Measurements from ENCODE around the gene LHPP.

LHPP gene

GRCh38 chr10:124538706-124539105 lies 77.1 kb downstream of the LHPP start:
- Histone ChIP-seq H3K4me1 (ENCODE audit: control insufficient read depth in 5 of 5, insufficient read depth in 5 of 5, low read length in 5 of 5) (peaks cover 2 to 32% (median 22%) of the 10 kb centered on the region in 5 donors), H3K27ac (ENCODE audit: low read depth, low read length) (no peak overlapping the region), H3K36me3 (ENCODE audit: control insufficient read depth in 5 of 5, insufficient read depth in 5 of 5, low read length in 5 of 5) (no peaks in the 10 kb centered on the region)

GRCh38 chr10:124539935-124540641 lies 78.5 kb downstream of the LHPP start:
- Histone ChIP-seq H3K4me1 (ENCODE audit: control insufficient read depth in 5 of 5, insufficient read depth in 5 of 5, low read length in 5 of 5) (peaks cover 0 to 31% (median 18%) of the 10 kb centered on the region in 5 donors), H3K9ac (ENCODE audit: low read length in 5 of 5) (no peak overlapping the region), H3K36me3 (ENCODE audit: control insufficient read depth in 5 of 5, insufficient read depth in 5 of 5, low read length in 5 of 5) (no peaks in the 10 kb centered on the region), H3K4me3 (ENCODE audit: low read depth in 1 of 5, low read length in 5 of 5) (no peak overlapping the region), H3K27me3 (ENCODE audit: control insufficient read depth in 5 of 5, insufficient read depth in 4 of 5, low read length in 5 of 5) (no peaks in the 10 kb centered on the region), H3K9me3 (ENCODE audit: control insufficient read depth in 5 of 5, low read length in 5 of 5) (no peaks in the 10 kb centered on the region), H3K27ac (ENCODE audit: low read depth, low read length) (no peak overlapping the region)

More at GRCh38 chr10:124538706-124539105, 77.1 kb downstream of the LHPP start:
- no peaks in the 10 kb centered on the region for H3K27me3 ChIP-seq (ENCODE audit: control insufficient read depth in 5 of 5, insufficient read depth in 4 of 5, low read length in 5 of 5)
- no peak overlapping the region for H3K4me3 ChIP-seq (ENCODE audit: low read depth in 1 of 5, low read length in 5 of 5)
- no peaks in the 10 kb centered on the region for H3K9me3 ChIP-seq (ENCODE audit: control insufficient read depth in 5 of 5, low read length in 5 of 5)
- no peak overlapping the region for H3K9ac ChIP-seq (ENCODE audit: low read length in 5 of 5)

- Histone ChIP-seq H3K27me3 (ENCODE audit: control insufficient read depth in 5 of 5, insufficient read depth in 4 of 5, low read length in 5 of 5) (no peaks in the 10 kb centered on the region), H3K4me3 (ENCODE audit: low read depth in 1 of 5, low read length in 5 of 5) (no peak overlapping the region), H3K36me3 (ENCODE audit: control insufficient read depth in 5 of 5, insufficient read depth in 5 of 5, low read length in 5 of 5) (no peaks in the 10 kb centered on the region), H3K9me3 (ENCODE audit: control insufficient read depth in 5 of 5, low read length in 5 of 5) (no peaks in the 10 kb centered on the region), H3K9ac (ENCODE audit: low read length in 5 of 5) (no peak overlapping the region), H3K27ac (ENCODE audit: low read depth, low read length) (no peak overlapping the region), H3K4me1 (ENCODE audit: control insufficient read depth in 5 of 5, insufficient read depth in 5 of 5, low read length in 5 of 5) (peaks cover 0 to 31% (median 16%) of the 10 kb centered on the region in 5 donors)
These were observed 79.7 kb downstream of the LHPP start for GRCh38 chr10:124541076-124541903.

- Histone ChIP-seq H3K9ac (ENCODE audit: low read length in 5 of 5) (no peak overlapping the region), H3K9me3 (ENCODE audit: control insufficient read depth in 5 of 5, low read length in 5 of 5) (no peaks in the 10 kb centered on the region), H3K27me3 (ENCODE audit: control insufficient read depth in 5 of 5, insufficient read depth in 4 of 5, low read length in 5 of 5) (no peaks in the 10 kb centered on the region), H3K4me1 (ENCODE audit: control insufficient read depth in 5 of 5, insufficient read depth in 5 of 5, low read length in 5 of 5) (peaks cover 0 to 29% (median 14%) of the 10 kb centered on the region in 5 donors), H3K36me3 (ENCODE audit: control insufficient read depth in 5 of 5, insufficient read depth in 5 of 5, low read length in 5 of 5) (no peaks in the 10 kb centered on the region), H3K27ac (ENCODE audit: low read depth, low read length) (no peak overlapping the region), H3K4me3 (ENCODE audit: low read depth in 1 of 5, low read length in 5 of 5) (no peak overlapping the region)
These were observed 80.7 kb downstream of the LHPP start for GRCh38 chr10:124542336-124542735.

- Histone ChIP-seq H3K27me3 (ENCODE audit: control insufficient read depth in 5 of 5, insufficient read depth in 4 of 5, low read length in 5 of 5) (no peaks in the 10 kb centered on the region), H3K4me3 (ENCODE audit: low read depth in 1 of 5, low read length in 5 of 5) (no peak overlapping the region), H3K4me1 (ENCODE audit: control insufficient read depth in 5 of 5, insufficient read depth in 5 of 5, low read length in 5 of 5) (peaks cover 0 to 37% (median 18%) of the 10 kb centered on the region in 5 donors), H3K27ac (ENCODE audit: low read depth, low read length) (no peak overlapping the region), H3K9me3 (ENCODE audit: control insufficient read depth in 5 of 5, low read length in 5 of 5) (no peaks in the 10 kb centered on the region), H3K36me3 (ENCODE audit: control insufficient read depth in 5 of 5, insufficient read depth in 5 of 5, low read length in 5 of 5) (no peaks in the 10 kb centered on the region), H3K9ac (ENCODE audit: low read length in 5 of 5) (no peak overlapping the region)
These were observed 81.5 kb downstream of the LHPP start for GRCh38 chr10:124543146-124543545.

GRCh38 chr10:124543971-124544370 lies 82.3 kb downstream of the LHPP start:
- no peak overlapping the region for H3K4me3 ChIP-seq (ENCODE audit: low read depth in 1 of 5, low read length in 5 of 5)
- no peak overlapping the region for H3K27ac ChIP-seq (ENCODE audit: low read depth, low read length)
- H3K27me3 ChIP-seq (ENCODE audit: control insufficient read depth in 5 of 5, insufficient read depth in 4 of 5, low read length in 5 of 5), result no peaks in the 10 kb centered on the region
- H3K9me3 ChIP-seq (ENCODE audit: control insufficient read depth in 5 of 5, low read length in 5 of 5), result no peaks in the 10 kb centered on the region
- peaks cover 0 to 38% (median 13%) of the 10 kb centered on the region in 5 donors for H3K4me1 ChIP-seq (ENCODE audit: control insufficient read depth in 5 of 5, insufficient read depth in 5 of 5, low read length in 5 of 5)
- no peaks in the 10 kb centered on the region for H3K36me3 ChIP-seq (ENCODE audit: control insufficient read depth in 5 of 5, insufficient read depth in 5 of 5, low read length in 5 of 5)
- H3K9ac ChIP-seq (ENCODE audit: low read length in 5 of 5), result no peak overlapping the region

- peaks cover 0 to 38% (median 13%) of the 10 kb centered on the region in 5 donors for H3K4me1 ChIP-seq (ENCODE audit: control insufficient read depth in 5 of 5, insufficient read depth in 5 of 5, low read length in 5 of 5)
- no peaks in the 10 kb centered on the region for H3K36me3 ChIP-seq (ENCODE audit: control insufficient read depth in 5 of 5, insufficient read depth in 5 of 5, low read length in 5 of 5)
- H3K27me3 ChIP-seq (ENCODE audit: control insufficient read depth in 5 of 5, insufficient read depth in 4 of 5, low read length in 5 of 5), result no peaks in the 10 kb centered on the region
- H3K9ac ChIP-seq (ENCODE audit: low read length in 5 of 5), result no peak overlapping the region
- H3K27ac ChIP-seq (ENCODE audit: low read depth, low read length), result no peak overlapping the region
- no peak overlapping the region for H3K4me3 ChIP-seq (ENCODE audit: low read depth in 1 of 5, low read length in 5 of 5)
- H3K9me3 ChIP-seq (ENCODE audit: control insufficient read depth in 5 of 5, low read length in 5 of 5), result no peaks in the 10 kb centered on the region
These were observed 83.1 kb downstream of the LHPP start for GRCh38 chr10:124544711-124545110.

- peaks cover 0 to 30% (median 7%) of the 10 kb centered on the region in 5 donors for H3K4me1 ChIP-seq (ENCODE audit: control insufficient read depth in 5 of 5, insufficient read depth in 5 of 5, low read length in 5 of 5)
- H3K9ac ChIP-seq (ENCODE audit: low read length in 5 of 5), result no peak overlapping the region
- H3K9me3 ChIP-seq (ENCODE audit: control insufficient read depth in 5 of 5, low read length in 5 of 5), result no peaks in the 10 kb centered on the region
- no peaks in the 10 kb centered on the region for H3K36me3 ChIP-seq (ENCODE audit: control insufficient read depth in 5 of 5, insufficient read depth in 5 of 5, low read length in 5 of 5)
- H3K27ac ChIP-seq (ENCODE audit: low read depth, low read length), result no peak overlapping the region
- no peaks in the 10 kb centered on the region for H3K27me3 ChIP-seq (ENCODE audit: control insufficient read depth in 5 of 5, insufficient read depth in 4 of 5, low read length in 5 of 5)
- no peak overlapping the region for H3K4me3 ChIP-seq (ENCODE audit: low read depth in 1 of 5, low read length in 5 of 5)
These were observed 83.9 kb downstream of the LHPP start for GRCh38 chr10:124545351-124546054.

- Histone ChIP-seq H3K4me3 (ENCODE audit: low read depth in 1 of 5, low read length in 5 of 5) (no peak overlapping the region), H3K27ac (ENCODE audit: low read depth, low read length) (no peak overlapping the region), H3K4me1 (ENCODE audit: control insufficient read depth in 5 of 5, insufficient read depth in 5 of 5, low read length in 5 of 5) (peaks cover 0 to 30% (median 7%) of the 10 kb centered on the region in 5 donors), H3K9ac (ENCODE audit: low read length in 5 of 5) (no peak overlapping the region), H3K36me3 (ENCODE audit: control insufficient read depth in 5 of 5, insufficient read depth in 5 of 5, low read length in 5 of 5) (no peaks in the 10 kb centered on the region), H3K27me3 (ENCODE audit: control insufficient read depth in 5 of 5, insufficient read depth in 4 of 5, low read length in 5 of 5) (no peaks in the 10 kb centered on the region), H3K9me3 (ENCODE audit: control insufficient read depth in 5 of 5, low read length in 5 of 5) (no peaks in the 10 kb centered on the region)
These were observed 84.4 kb downstream of the LHPP start for GRCh38 chr10:124546055-124546369.

Measured in subcutaneous abdominal adipose tissue (tissue), 5 donors.